Esophagus squamous epithelium (tissue), 4 donors: ENCODE data around the gene USH2A.

Experiments used
- CTCF ChIP-seq, 6 experiments: fragments of 450-650 bp in 4 of 6; fragments of 200-600 bp in 2 of 6; sonication (generic) in 2 of 6; IDR thresholded peaks; one replicate each; pipeline ENCODE4 v1.5.1; 2016 to 2019; ENCODE audit warnings: antibody characterized with exemption in 6 of 6, mild to moderate bottlenecking in 4 of 6, moderate library complexity in 4 of 6
- POLR2A ChIP-seq, 4 donors: fragments of 450-650 bp; IDR thresholded peaks; one replicate each; pipeline ENCODE4 v1.6.1; 2017; ENCODE audit warnings: antibody characterized with exemption in 4 of 4, mild to moderate bottlenecking in 4 of 4, moderate library complexity in 3 of 4

DNA sequence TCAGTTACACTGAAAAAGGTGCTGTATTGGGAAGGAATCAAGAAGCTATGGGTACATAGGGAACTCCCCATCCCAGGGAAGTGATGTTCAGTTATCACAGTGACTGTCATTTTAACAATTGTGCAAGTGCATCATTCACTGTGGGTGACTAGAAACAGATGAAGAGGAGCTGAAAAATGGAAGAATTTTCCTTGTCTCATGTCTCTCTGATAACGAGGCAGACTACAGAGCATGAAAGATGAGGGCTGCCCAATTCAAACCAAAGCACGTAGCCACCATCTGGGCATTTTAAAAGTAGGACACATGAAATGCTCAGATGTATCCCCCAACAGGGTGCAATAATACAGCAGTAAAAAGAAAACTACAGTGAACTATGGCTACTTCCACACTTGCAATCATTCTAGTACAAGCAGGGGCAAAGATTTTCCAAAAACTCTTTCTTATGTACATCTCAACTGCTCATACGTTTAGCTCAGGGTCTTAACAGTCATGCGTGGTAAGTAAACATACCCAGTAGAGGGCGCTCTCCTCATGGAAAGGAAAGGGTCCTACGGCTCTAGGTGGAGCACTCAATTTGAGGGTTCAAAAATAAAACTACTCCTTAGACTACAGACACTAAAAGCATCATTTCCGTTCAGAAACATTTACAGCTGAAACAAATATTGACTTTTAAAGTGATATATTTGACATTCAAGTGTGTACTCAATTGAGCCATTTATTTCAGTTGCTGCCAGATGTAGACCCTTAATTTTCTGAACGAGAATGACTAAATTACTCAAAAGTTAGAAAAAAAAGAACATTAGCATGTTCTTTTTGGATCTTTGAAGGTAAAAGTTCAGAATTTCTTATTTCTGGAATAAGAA is 713.0 kb downstream of the USH2A start:
- TF ChIP-seq CTCF (IDR thresholded peaks at IDR 0.05): peak in 1 of 6 experiments; percentile 26
- TF ChIP-seq POLR2A (IDR thresholded peaks at IDR 0.05): no peak
